HuH-7.5 (cell line): Measurements from ENCODE around the gene GNAS-AS1.
"Not testable (repeated sequence)": the region's sequence is repeated elsewhere in the genome, so short reads cannot be mapped to it uniquely, and the experiment has no call there.

Experiments used
- DNase-seq: peaks from one replicate; pipeline ENCODE4 v3.0.0; 2011; ENCODE audit warnings: low spot score

The GNAS-AS1 gene

DNA sequence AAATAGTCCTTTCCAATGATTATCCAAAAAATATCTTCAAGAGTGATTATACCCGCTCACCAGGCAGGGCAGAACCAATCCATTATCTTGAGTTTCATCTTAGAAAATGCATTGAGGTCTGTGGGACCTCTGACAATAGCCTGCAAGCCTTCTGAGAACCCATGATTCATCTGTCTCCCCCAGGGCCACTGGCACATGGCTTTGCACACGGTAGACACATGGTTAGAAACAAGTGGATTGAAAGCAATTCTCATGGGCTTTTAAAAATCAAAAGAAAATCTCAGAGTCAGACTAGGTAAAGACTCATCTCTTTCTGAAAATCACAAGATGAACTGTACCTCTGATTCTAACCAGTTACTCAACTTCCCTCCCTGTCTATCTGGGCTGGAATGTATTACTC, 15.5 kb downstream of the GNAS-AS1 start:
- DNase-seq: no peak

DNA sequence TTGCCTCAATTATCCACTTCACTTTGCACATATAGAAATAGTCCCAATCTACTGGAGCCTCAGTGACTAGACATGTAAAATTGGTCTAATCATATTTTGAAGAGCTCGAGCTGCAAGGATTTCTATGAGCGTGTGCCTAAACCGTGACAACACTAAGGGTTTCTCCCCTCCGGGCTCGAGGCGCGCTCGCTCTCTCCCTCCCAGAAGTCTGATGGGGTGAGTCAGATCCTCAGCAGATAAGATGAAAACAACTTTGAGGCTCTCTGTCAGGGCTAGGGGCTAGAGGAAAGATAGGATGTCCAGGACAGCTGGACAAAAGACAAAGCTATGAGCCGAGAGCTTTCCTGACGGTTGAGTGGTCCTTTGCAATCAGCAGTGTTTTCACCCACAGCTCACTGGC, 16.8 kb downstream of the GNAS-AS1 start:
- no peak for DNase-seq

- DNase-seq: no peak
These were observed 18.2 kb downstream of the GNAS-AS1 start for GRCh38 chr20:58832457-58832856.

- no peak for DNase-seq
These were observed 21.2 kb downstream of the GNAS-AS1 start for GRCh38 chr20:58829531-58829941.

- DNase-seq: not testable (repeated sequence)
These were observed 21.9 kb downstream of the GNAS-AS1 start for GRCh38 chr20:58828804-58829203.

DNA sequence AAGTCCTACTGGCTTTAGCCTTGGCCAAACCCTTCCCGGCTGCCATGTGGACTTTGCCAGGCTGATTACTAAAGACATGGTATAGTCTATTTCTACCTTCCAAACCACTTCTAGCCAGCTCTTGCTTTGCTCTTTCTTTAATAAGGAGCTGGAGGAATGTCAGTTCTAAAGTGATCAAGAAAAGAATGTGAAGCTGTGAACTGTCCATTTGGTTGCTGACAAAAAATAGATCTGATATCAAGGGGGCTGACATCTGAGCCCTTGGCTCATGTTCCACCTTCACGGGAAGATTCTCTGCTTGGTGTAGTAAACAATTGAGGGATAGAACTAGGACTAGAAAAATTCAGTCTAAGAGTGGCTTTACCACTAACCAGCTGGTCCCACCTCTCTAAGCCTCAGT, 22.6 kb downstream of the GNAS-AS1 start:
- DNase-seq: no peak

GRCh38 chr20:58826271-58826670, 24.4 kb downstream of the GNAS-AS1 start:
- no peak for DNase-seq

DNA sequence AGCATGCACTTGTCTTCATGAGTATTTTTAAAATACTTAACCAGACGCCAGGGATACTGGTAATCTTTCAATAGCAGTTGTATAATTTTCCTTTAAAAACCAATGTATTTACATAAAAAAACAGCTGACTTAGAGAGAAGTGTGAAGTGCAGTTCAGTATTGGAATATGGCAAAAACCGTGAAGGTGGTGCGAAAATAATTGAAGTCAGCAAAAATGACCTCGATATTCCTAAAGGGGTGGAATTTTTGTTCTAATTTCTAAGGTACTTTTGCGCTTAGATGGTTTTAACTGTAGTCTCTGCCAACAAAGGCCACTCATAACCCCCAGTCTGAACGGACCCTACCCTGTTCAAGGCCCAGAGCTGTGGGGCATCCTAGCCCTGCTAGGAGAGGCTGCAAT, 25.3 kb downstream of the GNAS-AS1 start:
- no peak for DNase-seq

GRCh38 chr20:58824843-58825242, 25.9 kb downstream of the GNAS-AS1 start:
- no peak for DNase-seq

- DNase-seq: no peak
These were observed 27.7 kb downstream of the GNAS-AS1 start for GRCh38 chr20:58822748-58823730.

- DNase-seq: no peak
These were observed 28.6 kb downstream of the GNAS-AS1 start for GRCh38 chr20:58822149-58822548.

DNA sequence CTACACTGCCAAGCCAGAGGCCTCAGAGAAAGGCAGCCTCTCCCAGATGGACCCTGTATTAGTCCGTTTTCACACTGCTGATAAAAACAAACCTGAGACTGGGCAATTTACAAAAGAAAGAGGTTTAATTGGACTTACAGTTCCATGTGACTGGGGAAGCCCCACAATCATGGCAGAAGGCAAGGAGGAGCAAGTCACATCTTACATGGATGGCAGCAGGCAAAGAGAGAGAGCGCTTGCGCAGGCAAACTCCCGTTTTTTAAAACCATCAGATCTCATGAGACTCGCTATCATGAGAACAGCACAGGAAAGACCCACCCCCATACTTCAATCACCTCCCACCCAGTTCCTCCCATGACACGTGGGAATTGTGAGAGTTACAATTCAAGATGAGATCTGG, 30.2 kb downstream of the GNAS-AS1 start:
- DNase-seq: not testable (repeated sequence)

DNA sequence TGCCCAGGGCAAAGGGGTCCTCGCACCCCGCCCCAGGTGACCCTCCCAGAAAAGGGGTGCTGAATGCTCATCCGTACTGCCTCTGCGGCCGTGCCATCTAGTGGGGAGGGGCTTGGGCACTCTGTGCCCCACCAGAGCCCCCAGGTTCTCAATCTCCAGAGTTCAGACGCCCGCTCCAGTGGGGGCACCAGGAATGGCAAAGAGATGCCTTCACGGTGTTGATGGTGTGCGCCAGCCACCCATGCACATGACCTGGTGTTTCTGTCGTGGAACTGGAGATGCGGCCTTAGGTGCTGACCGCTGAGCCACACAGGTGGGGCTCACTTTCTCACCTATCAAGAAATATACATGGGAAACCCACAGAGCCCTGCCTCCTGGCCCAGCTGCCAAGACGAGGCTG, 30.8 kb downstream of the GNAS-AS1 start:
- DNase-seq: no peak

- DNase-seq: no peak
These were observed 32.0 kb downstream of the GNAS-AS1 start for GRCh38 chr20:58818586-58819285.

- no peak for DNase-seq
These were observed 33.0 kb downstream of the GNAS-AS1 start for GRCh38 chr20:58817748-58818147.

DNA sequence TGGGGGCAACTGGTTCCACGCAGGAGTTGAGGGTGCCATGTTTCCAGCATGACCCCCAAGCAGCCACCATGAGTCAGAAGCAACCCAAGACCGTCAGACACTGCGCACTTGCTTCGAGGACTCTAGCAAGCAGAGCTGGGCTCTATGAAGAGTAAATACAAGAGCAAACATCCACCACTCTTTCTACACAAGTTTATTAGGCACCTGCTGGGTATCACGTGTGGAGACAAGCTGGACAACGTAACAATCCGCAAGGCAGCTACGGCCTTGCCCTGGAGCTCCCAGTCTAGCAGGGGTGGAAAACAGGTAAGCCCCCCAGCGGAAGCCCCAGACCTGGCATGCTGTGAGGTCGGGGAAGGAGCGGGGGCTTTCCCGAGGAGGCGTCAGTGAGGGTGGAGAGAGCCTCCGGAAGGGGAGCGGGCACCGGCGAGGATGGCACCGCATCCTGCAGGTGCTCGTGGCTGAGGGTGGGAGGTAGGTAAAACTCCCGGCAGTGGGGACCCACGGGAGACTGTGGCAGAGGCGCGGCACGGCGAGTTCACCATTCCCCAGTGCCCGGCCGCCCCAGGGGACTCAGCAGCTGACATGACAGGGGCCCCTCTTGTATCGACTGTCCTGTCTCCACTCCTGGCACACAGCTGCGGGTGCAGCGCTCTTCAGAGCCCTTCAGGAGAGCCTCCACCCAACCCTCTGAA, 33.6 kb downstream of the GNAS-AS1 start:
- no peak for DNase-seq

GRCh38 chr20:58816051-58816450, 34.7 kb downstream of the GNAS-AS1 start:
- no peak for DNase-seq

GRCh38 chr20:58815448-58815847, 35.3 kb downstream of the GNAS-AS1 start:
- DNase-seq: no peak

GRCh38 chr20:58813369-58813768, 37.3 kb downstream of the GNAS-AS1 start:
- no peak for DNase-seq

GRCh38 chr20:58811334-58811733, 39.4 kb downstream of the GNAS-AS1 start:
- DNase-seq: no peak

DNA sequence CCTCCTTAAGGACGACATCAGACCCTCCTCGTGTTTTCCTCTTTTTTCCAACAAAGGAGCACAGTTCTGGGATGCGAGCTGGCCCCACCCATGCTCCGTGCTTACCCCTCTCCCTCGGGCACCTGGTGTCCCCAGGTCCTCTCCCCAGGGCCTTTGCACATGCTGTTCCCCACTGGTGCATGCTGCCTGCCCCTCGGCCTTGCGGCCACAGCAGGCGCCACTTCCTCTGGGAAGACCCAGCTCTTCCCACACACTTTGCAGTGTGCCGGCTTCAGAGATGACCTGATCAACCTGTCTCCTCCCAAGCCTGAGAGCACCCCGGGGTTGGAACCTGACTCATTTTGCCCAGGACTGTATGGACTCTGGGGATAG, 39.8 kb downstream of the GNAS-AS1 start:
- no peak for DNase-seq

- no peak for DNase-seq
These were observed 40.4 kb downstream of the GNAS-AS1 start for GRCh38 chr20:58810116-58810878.
